ENCODE results near the gene TBC1D14. TPM values are rescaled to one million over a fixed set of nuclear protein-coding genes. Genes with fewer than 3 reads are reported as not detected.

Gene TBC1D14, protein sequence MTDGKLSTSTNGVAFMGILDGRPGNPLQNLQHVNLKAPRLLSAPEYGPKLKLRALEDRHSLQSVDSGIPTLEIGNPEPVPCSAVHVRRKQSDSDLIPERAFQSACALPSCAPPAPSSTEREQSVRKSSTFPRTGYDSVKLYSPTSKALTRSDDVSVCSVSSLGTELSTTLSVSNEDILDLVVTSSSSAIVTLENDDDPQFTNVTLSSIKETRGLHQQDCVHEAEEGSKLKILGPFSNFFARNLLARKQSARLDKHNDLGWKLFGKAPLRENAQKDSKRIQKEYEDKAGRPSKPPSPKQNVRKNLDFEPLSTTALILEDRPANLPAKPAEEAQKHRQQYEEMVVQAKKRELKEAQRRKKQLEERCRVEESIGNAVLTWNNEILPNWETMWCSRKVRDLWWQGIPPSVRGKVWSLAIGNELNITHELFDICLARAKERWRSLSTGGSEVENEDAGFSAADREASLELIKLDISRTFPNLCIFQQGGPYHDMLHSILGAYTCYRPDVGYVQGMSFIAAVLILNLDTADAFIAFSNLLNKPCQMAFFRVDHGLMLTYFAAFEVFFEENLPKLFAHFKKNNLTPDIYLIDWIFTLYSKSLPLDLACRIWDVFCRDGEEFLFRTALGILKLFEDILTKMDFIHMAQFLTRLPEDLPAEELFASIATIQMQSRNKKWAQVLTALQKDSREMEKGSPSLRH
- 18.4 and 24.4 TPM in 2 replicates for total RNA-seq

DNA sequence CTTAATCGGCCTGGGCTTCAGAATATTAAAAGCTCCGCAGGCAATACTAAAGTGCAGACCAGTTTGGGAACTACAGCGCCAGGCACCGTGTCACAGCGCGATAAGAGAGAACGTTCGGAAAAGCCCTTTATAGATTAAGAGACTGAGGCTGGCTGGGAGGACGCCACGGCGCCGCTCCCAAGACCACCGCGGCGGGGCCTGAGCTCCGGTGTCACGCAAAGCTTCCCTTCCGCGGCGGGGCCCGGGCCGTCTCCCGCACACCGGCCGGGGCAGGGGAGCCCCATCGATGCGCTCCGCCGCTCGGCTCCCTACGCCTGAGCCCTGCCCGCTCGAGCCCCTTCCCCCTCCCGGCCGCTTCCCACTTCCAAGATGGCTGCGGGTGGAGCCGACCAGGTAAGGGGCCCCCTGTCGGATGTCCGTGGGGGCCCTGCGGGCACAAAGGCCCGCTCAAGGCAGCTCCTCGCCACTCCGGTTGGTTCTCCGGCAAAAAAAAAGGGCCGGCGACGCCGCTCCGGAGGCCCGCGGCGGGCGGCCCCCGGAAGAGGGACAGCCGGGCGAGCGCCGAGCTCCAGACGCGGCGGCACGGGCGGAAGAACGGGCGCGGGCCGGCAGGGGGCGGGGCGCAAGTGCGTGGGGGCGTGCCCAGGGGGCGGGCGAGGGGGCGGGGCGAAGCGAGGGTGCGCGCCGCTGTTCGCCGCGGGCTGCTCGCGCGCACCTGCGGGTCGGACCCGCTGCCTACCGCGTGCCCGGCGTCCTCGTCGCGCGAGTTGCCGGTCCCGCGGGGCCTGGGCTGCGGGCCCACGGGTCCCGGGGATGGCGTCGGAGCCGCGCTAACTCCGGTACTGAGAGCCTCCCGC, at the start of gene TBC1D14:
TBC1D14 (plus strand) TSS at position 714 of the 857 bp plus-strand sequence. CDS start 13,564 bp downstream, outside the sequence.

DNA sequence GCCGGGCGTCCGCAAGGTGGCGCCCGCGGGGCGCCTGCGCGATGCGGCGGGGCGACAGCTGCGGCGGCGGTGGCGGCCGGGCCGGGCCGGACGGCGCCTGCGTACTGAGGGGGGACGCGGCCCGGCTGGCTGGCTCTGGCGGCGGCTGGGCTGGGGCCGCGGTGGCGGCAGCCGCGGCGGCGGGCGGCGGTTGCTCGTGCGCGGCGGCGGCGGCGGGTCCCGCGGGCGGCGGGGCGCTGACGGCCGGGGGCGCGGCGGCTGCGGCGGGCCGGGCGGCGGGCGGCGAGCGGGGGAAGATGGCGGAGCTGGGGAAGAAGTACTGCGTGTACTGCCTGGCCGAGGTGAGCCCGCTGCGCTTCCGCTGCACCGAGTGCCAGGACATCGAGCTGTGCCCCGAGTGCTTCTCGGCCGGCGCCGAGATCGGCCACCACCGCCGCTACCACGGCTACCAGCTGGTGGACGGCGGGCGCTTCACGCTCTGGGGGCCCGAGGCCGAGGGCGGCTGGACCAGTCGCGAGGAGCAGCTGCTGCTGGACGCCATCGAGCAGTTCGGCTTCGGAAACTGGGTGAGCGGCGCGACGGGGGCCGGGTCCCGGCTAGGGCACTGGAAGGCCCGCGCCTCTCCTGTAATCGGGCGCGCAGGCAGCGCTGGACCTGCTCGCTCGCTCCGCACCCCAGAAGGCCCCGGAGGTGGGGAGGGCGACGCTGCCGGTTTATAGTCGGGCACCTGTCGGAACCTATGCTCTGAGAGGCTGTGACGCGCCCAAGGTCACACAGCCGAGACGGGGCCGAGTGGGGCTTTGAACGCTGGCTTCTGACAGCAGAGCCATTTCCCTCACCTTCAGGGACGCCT, 133.9 kb downstream of the TBC1D14 start, which contains the start of gene TADA2B:
TADA2B (plus strand) TSS at position 89 of the 853 bp plus-strand sequence; CDS start at position 297, 208 bp downstream.

DNA sequence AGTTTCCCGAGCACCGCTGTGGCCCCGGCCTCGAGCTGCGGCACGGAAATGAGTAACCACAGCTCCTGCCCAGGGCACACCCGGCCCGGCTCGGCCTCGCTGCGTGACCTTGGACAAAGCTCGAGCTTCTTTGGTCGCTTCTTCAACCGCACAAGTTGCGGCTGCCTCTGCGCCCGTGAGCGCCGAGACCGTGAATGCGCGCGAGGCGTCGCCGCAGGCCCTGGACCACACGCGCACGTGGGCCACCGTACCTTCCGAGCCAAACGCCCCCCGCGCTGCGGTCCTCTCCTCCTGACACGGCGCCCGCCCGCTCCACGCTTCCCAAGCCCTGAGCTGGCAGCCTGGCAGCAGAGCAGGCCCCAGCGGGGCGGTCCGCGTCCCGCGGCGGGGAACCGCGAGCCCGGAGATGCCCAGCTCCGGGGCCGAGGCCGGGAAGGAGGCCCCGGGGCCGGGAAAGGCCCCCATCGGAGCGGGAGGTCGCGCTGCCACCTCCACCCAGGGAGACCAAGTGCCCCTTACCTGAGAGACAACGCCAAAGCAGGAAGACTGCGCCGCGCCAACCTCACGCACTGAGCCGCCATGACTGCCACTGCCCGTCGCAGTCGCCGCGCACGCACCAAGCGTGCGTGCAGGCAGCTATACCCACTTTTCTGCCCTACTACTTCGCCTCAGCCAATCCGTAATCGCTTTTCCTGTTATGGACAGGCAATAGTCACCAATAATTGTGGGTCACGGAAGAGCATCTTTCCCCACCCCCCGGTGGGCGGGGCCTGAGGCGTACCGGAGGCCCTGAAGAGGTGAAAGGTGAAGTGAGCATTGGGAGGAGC, 158.0 kb downstream of the TBC1D14 start, which contains the start of gene GRPEL1:
GRPEL1 (minus strand) TSS at position 613 of the 827 bp plus-strand sequence; CDS start at position 581, 32 bp downstream.

Other genes starting within 250 kb of the TBC1D14 start
- gene S100P, start 215.9 kb upstream of the TBC1D14 start, total RNA-seq: 0.59 TPM in 1 of 2 replicates, not detected in the other
- 52.5 and 53.4 TPM in 2 replicates for gene MRFAP1L1, start 200.0 kb upstream of the TBC1D14 start, total RNA-seq
- gene BLOC1S4, start 193.7 kb upstream of the TBC1D14 start, total RNA-seq: 26.1 and 34.7 TPM in 2 replicates
- 16.8 and 20.0 TPM in 2 replicates for gene KIAA0232, start 127.1 kb upstream of the TBC1D14 start, total RNA-seq
- 14.5 and 21.9 TPM in 2 replicates for gene TADA2B, start 133.5 kb downstream of the TBC1D14 start, total RNA-seq
- gene GRPEL1, start 158.2 kb downstream of the TBC1D14 start, total RNA-seq: 19.2 and 23.2 TPM in 2 replicates